Tibial nerve (tissue), 4 donors: ENCODE results near the gene TAS2R60.

ENCODE experiments used
- CTCF ChIP-seq, 5 experiments: fragments of 200-600 bp in 3 of 5; fragments of 450-650 bp in 2 of 5; sonication (generic) in 3 of 5; IDR thresholded peaks; one replicate each; pipeline ENCODE4 v1.5.1; 2016 to 2019; ENCODE audit warnings: antibody characterized with exemption in 5 of 5, mild to moderate bottlenecking in 3 of 5, moderate library complexity in 2 of 5
- EP300 ChIP-seq, 2 donors: sonication (generic); formaldehyde crosslinking; IDR thresholded peaks; one replicate each; pipeline ENCODE4 v1.6.1; 2017; ENCODE audit warnings: antibody characterized with exemption in 2 of 2, mild to moderate bottlenecking in 1 of 2

GRCh38 chr7:143492799-143493739, 49.8 kb downstream of the TAS2R60 start:
- TF ChIP-seq CTCF (IDR thresholded peaks at IDR 0.05) (no peak), EP300 (IDR thresholded peaks at IDR 0.05) (no peak)
